Measurements from ENCODE around the gene BICD2.
"Not testable (repeated sequence)": the region's sequence is repeated elsewhere in the genome, so short reads cannot be mapped to it uniquely, and the experiment has no call there.

BICD2 gene

DNA sequence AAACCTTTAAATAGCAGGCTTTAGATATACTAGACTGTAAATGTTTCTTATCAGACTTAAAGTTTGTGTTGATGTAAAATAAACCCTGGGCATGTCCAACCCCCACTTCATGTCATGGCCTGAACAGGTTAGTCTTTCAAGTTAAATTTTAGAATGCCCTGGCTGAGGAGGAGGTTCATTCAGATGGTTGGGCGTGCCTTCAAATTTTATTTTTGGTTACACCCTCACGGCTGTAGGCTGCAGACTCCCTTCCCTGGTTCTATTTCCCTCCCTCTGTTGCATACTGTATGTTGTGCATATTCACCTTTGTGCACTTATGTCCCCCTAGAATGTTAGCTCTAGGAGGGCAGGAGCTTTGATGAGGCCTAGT, 5.3 kb upstream of the BICD2 start:
- no peak for DNase-seq

DNA sequence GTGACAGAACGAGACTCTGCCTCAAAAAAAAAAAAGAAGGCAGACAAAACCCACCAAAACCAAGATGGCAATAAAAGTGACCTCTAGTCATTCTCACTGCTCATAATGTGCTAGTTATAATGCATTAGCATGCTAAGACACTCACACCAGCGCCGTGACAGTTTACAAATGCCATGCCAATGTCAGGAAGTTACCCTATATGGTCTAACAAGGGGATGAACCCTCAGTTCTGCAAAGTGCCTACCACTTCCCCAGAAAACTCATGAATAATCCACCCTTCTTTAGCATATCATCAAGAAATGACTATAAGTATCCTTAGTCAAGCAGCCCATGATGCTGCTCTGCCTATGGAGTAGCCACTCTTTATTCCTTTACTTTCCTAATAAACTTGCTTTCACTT, 4.7 kb upstream of the BICD2 start:
- no peak for DNase-seq

DNA sequence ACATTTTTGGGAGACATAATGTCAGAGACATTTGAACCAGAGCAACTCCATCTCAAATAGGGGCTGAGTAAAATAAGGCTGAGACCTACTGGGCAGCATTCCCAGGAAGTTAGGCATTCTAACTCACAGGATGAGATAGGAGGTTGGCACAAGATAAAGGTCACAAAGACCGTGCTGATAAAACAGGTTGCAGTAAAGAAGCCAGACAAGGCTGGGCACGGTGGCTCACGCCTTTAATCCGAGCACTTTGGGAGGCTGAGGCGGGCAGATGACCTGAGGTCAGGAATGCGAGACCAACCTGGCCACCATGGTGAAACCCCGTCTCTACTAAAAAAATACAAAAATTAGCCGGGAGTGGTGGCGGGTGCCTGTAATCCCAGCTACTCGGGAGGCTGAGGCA, 4.2 kb upstream of the BICD2 start:
- not testable (repeated sequence) for DNase-seq

DNA sequence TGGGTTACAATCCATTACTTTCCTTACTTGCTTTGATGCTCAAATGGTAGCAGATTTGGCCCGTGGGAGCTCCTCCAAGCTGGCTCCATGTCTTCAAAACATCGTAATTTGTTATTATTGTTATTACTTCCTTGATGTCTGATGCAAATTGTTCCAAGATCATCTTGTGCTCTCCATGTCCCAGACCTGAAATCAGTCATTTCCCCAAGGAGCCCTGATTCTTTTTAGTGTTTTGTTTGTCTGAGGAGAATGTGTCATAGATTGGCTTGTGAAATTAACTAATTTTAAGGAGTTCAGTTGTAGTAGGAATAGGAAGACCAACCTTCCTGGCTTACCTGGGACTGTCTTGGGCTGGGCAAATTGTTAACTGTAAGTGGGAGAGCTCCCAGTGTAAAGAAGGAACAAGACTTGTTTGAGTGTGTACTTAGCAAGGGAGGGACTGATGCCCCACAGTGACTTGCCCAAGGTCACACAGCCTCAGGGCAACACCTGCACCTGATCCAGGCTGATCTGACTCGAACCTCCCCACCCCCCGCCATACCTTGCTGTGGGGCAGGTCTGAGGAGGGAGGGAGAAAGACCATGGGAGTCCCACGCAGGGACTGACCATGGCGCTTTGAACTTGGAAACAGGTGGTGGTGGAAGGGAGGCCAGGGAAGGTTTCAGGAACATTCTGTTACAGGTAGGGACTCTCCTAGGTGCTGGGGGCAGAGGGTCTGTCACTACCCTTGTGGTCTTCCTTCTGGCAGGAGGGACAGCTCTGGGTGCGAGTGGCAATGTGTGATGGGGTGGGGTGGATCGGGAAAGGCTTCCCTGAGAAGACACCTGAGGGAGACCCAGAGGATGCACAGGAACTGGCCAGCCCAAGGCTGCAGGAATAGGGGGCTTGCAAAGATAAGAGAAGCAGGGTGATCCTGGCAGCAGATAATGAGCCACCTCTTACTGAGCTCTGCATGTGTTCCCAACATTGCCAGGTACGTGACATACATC, 2.7 kb upstream of the BICD2 start:
- DNase-seq: no peak

DNA sequence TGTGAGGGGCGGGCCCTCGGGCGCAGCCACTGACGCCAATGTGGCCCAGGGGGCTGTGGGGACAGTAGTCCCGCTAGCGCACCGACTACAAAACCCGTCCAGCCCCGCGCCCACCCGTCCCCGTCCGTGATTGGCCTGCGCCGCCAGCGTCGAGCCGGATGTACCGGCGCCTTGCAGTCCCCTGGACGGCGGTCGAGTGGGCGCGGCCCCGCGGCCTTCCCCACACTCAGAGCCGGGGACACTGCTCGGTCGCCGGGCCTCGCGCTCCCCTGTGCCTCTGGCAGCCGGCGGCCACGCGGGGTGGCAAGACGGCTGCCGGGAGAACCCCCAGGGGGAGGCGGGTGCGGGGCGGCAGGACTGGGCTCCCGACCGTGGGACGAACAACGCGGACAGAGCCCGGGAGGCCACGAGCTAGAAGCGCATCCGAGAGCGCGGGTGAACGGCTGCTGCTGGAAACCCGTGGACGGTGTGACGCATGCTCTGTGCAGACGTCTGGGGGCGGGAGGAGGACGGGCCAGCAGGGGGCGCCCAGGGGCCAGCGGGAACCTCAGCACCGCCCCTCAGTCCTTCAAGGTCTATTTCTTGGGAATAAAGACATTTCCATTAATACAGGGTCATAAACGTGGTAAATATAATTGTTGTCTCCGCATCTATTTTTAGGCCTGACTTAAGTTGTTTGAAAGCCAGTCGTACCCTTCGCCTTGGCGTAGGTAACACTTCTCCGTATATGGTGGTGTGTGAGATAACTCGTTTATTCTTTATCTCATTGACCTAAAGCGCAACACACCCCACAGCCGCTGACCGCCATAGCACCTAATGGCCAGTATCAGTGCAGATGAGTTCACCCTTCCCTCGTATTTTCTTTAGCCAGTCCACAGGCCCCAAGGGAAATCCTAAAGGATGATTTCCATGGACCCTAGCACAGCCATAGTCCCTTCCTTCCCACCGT, 629 bp upstream of the BICD2 start:
- DNase-seq: peak; percentile 98

DNA sequence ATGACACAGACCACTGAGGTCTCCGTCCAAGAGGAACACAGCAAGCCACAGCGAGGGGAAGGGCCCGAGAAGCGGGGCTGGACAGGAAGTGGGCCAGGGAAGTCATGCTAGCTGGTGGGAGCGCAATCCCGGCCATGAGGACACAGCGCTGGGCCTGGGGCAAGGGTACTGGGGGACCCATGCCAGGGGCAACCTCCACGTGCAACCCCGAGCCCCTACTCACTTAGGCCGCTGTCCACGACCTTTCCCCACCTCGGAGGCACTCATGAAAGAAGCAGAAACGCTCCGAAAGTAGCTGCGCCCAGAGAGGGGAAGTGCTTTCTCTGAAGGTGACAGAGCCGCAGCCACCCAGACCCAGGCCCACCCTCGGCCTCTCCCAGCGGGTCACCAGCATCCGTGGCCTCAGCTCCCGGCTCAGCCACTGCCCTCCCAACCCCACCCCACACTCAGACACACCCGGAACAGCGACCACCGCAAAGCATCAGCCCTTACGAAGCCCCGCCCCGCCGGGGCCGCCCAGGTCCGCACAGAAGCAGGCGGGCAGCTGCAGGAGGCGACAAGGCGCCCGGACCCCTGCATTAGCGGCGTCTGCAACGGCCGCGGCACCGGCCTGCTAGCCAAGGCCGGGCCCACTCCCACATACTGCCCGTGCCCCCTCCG, 782 bp downstream of the BICD2 start:
- peak; percentile 32 for DNase-seq

DNA sequence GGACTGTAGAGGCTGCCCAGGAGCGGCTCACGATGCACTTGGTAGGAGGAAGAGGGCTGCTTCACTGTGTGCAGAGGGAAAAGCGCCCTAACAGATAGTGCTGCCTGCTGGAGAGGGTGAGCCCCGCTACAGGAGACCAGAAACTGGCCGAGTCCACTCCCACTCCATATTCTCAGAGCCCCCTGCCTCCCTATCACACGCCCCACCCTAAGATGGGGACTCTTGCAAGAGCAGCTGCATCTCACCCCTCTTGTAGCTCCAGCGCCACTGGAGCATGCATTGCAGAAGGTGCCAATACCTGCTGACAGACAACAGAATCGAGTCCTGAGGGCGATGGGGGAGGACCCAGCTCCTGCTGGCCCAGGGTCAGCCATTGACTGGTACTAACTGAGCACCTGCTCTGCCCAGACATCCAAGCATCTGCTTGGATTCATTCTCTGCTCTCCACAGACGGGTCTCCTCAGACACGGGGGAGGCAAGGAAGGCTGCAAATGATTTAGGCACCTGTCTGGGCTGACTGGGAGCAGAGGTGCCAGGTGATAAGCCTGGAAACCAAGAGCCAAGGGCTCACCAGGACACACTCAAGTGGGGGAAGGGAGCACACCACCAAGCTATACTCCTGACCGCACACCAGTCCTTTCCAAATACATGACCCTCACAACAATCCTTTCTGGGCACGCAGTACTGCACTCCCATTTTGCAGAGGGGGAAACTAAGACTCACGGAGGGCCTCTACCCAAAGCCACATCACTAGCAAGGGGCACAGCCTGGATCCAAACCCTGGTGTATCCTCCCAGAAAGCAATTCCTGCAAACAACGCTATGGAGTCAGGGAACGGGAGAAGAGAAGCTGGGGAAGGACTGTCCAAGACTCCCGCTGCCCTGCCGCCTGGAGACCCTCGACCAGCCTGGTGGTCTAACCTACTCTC, 1.6 kb downstream of the BICD2 start:
- no peak for DNase-seq

DNA sequence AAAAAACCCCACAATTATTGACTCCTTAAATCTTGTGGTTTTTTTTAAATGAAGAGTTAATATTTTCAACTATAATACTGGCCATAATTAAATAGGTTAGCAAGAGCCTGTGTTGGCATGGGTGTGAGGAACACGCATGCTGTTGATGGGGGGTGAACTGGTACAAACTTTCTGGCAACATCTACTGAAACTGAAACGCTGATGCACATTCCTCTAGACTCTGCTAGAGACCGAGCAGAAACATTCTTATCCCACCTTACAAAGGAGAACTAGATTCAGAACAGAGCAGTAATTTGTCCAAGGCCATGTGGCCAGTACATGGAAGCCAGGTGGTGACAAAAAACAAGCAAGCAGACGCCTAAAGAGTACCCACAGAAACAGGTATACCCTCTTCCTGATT, 2.4 kb downstream of the BICD2 start:
- DNase-seq: no peak

DNA sequence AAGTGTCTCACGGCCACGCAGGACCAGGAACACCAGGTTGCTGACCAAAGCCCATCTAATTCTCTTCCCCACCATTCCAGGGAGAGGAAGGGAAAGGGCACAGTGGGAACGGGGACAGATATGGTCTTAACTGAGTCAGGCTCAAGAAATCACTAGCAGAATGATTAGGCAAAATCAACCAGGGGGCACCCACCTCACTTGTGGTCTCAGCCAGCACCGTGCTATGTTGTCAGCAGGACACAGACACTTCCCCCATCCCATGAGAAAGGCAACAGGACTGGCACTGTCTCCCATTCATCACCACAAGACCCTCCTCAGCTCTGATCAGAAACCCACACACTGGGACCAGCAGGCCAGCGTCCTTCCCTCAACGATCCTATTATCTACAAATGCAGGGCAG, 2.9 kb downstream of the BICD2 start:
- DNase-seq: no peak

DNA sequence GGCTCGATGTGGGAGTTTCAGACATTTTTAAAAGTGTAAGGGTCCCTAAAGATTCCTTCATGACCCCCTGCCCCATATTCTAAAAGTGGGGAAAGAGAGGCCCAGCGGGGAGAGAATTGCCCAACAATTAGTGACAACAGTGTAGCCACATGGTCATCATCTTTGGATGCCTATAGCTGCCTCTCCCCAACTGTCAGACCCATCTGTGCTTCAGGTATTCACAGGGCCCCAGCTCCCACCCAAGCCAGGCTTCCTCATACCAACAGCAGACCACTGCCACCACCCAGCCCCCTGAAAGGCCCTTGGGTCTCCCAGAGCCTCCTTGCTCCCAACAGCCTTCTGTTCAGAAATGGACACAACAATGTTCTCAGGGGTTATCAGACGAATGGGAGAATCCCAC, 4.1 kb downstream of the BICD2 start:
- no peak for DNase-seq

DNA sequence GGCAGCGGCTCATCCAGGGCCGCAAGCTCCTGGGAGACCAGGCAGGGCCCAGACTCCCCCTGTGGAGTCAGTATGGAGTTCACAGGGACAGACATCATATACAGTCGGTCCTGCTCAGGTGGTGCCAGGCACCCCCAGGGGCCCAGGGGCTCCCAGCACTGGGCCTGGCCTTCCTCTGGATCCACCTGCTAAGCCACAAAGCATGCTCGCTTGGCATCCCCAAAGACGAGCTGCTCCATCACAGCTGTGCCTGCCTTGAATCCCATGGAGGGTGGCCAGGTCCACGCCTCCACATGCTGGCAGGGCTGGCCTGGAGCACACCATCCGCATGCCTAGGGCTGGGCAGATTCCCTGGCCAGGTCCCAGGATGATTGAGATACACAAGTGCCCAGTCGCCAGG, 4.6 kb downstream of the BICD2 start:
- no peak for DNase-seq

DNA sequence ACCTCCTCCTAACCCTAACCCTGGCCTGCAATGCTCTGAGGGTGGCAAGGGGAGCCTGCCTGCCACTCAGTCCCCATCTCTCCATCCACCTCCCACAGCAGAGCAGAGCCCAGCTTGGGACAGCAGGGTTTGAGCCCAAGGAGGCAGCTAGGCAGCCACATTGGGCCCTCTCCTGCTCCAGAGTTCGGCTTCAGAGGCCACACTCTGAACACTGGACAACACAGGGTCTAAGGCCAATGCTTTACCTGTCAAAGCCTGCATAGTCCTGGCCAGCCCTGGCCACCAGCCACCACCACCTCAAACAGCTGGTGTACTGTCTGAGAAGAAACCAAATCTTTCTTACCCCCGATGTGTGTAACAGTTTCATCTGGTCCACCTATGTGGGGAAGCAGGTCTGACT, 5.2 kb downstream of the BICD2 start:
- DNase-seq: no peak

DNA sequence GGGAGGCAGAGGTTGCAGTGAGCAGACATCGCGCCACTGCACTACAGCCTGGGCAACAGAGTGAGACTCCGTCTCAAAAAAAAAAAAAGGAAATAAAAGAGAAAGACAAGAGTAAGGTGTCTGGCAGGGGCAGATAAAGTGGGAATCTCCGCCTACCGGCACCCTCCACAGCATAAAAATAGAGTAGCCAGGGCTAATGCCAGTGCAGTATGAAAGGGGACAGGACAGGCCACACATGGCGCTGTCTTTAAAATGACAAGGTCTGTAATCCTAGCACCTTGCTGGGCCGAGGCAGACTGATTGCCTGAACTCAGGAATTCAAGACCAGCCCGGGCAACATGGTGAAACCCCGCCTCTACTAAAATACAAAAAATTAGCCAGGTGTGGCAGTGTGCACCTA, 7.8 kb downstream of the BICD2 start:
- DNase-seq: no peak

DNA sequence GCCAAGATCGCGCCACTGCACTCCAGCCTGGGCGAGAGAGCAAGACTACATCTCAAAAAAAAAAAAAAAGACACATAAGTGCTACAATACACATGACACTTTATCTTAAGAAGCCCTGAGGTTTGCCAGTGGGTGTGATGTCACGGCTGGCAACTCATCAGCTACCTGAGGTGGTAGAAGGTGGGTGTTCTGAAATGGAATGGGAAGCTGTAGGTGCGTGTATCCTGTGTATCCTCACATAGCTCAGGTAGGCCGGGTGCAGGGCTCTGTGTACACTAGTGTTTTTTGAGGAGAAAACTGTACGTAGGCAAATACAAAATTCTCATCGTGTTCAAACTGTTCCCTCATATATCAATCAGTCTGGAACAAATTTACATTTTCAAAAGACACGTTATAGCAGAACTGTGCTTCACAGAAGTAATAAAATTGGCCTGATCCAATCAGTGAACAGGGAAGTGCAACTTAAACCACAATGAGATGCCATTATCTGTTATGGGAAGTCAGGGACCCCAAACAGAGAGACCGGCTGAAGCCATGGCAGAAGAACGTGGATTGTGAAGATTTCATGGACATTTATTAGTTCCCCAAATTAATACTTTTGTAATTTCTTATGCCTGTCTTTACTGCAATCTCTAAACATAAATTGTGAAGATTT, 10.4 kb downstream of the BICD2 start:
- DNase-seq: no peak

DNA sequence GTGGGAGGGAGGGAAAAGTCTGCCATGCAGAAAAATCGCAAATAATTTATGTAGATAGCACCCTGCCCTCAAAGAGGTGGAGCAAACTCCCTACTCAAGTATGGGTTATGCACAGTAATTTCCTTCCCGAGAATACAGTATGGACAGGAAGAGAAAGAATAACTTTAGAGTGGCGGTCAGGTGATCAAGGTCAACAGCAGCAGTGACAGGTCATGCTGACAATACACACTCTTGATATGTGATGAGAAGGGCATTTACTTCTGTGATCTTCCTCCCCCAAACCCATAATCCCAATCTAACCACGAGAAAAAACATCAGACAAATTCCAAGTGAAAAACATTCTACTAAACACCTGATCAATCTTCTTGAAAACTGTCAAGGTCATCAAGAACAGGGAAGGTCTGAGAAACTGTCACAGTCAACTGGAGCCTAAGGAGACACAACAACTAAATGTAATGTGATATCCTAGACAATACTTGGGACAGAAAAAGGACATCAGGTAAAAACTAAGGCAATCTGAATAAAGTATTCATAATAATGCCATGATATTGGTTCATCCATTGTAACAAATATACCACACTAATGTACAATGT, 11.7 kb downstream of the BICD2 start:
- no peak for DNase-seq

DNA sequence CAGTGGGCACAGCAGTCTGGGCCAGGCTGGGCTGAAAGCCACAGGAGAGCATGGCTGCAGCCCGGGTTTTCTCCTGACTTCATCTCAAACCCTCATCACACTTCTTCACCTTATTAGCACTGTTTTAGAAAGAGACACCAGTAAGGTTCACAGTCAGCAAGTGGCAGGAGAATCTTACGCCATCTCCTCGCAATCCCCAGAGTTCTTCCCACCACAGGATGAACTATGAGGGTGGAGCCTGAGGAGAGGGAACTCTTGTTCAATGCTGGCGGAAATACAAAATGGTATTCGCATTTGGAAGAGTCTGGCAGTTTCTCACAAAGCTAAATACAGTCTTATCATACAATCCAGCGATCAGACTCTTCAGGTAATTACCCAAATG, 14.7 kb downstream of the BICD2 start:
- no peak for DNase-seq

DNA sequence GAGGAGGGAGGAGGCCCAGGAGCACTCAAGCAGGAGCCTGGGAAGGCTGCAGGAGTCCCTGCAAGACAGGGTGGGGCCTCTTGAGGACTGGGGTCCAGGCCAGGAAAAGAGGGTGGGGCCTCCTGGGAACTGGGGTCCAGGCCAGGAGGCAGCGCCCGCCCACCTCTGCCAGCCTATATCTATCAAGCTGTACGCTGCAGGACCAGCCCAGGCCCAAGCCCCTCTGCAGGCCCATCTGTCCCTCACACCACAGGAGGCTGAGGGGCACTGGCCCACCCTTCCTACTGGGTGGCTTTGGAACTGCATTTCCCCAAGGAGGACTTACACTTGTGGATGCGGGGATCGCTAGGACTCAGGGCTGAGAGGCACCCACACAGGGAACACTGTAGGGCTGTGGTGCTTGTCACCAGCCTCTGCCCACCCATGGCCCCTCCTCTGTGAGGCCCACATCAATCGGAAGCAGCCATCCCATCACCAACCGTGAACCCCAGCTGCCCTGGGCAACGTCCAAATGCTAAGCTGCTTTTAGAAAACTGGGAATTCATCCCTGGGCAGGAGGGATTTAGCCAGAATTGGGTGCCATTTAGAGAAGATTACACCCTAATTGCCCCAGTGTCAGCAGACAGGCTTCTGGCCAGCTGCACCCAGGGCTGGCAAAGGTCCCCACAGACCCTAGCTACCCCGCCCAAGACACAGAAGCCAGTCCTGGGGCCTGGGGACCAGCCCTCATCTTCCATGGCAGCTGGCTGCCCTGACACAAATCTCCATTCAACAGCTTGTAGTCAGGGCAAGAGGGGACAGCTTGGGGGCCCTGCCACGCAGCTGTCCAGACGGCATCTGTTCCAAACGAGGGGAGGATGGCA, 15.3 kb downstream of the BICD2 start:
- no peak for DNase-seq

DNA sequence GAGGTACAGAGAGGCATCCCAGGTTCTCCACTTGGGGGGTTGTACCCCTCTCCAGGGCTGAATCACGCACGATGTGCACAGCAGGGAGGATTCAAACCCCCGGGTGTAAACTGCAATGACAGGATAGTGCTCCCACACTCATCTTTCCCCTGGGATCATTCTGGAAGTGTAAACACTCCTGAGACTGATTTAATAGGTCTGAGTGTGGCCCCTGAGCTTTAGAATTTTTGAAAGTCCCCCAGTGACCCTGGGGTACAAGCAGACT, 16.5 kb downstream of the BICD2 start:
- no peak for DNase-seq

DNA sequence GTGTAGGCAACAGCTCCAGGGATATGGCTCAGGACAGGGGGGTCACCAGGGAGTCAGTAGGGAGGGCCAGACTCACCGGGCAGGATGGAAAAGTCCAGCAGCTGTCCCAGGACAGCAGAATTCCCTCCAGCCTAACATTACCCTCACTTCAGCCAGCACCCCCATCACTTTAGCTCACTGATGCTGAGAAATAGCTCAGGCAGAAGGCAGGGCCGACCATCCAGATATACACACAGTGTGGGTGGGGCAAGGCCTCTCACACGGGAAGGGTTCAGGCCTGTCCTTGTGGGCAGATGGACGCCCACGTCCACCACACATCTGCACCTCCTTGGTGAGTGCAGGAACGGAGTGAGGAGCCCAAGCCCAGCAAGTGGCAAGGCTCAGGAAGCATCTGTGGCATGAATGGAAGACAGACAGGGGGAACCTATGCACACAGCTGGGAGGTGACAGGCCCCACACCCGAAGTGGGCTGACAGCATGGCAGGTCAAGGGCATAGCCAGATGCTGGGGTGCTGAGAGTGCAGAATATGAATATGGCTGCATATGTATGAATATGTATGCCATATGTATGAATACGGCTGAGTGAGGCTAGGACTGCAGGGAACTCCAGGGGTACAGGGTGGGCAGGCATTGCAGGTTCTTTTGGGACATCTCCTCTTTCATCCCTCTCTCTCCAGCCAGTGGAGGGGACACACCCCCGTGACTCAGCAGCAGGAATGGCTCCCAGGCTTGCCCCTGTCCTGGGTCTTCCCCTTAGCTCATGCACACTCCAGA, 17.0 kb downstream of the BICD2 start:
- DNase-seq: no peak

All from activated CD4-positive, alpha-beta T cell treated with anti-CD3 and anti-CD28 coated beads for 48 hours (primary cell).